ENCODE measurements around the gene DCAF17. TPM values are rescaled to one million over a fixed set of nuclear protein-coding genes. Genes with fewer than 3 reads are reported as not detected.

DCAF17 gene
- polyA plus RNA-seq, 1 donor from 2014 or later, result 20.3 TPM

- Histone ChIP-seq H4K20me1 (ENCODE audit: insufficient read depth) (no peaks in the 10 kb centered on the region), H3K36me3 (ENCODE audit: insufficient read depth, low read length) (no peaks in the 10 kb centered on the region), H3K4me3 (ENCODE audit: low read length) (peak overlapping the region; percentile 43), H3K79me2 (replicated peaks; ENCODE audit: insufficient read depth, low read length) (no peaks in the 10 kb centered on the region), H3K9me3 (ENCODE audit: low read length) (no peaks in the 10 kb centered on the region), H3K9ac (ENCODE audit: low read length) (peak overlapping the region; percentile 48), H3K4me2 (ENCODE audit: low read length) (no peak overlapping the region), H3K27me3 (ENCODE audit: insufficient read depth, low read depth, low read length) (no peaks in the 10 kb centered on the region), H3K27ac (ENCODE audit: low read length) (peak overlapping the region; percentile 79), H3F3A (ENCODE audit: insufficient read depth, low read length, poor library complexity, severe bottlenecking) (no peaks in the 10 kb centered on the region), H3K9me2 (ENCODE audit: insufficient read depth, low read length) (no peaks in the 10 kb centered on the region), H2AFZ (ENCODE audit: low read depth, low read length) (no peak overlapping the region)
- TF ChIP-seq MXI1 (conservative IDR thresholded peaks at IDR 0.05; ENCODE audit: poor library complexity, severe bottlenecking), result no peak
- TF ChIP-seq TAF1 (IDR thresholded peaks at IDR 0.05; ENCODE audit: low read depth), result no peak
- peak; percentile 98 for TF ChIP-seq SMC3 (conservative IDR thresholded peaks at IDR 0.05; ENCODE audit: poor library complexity)
- peak; percentile 65 for TF ChIP-seq EP300 (conservative IDR thresholded peaks at IDR 0.05; ENCODE audit: poor library complexity, severe bottlenecking)
- no peak for TF ChIP-seq EZH2 (IDR thresholded peaks at IDR 0.05; ENCODE audit: borderline replicate concordance, insufficient read depth, low read length, poor library complexity, severe bottlenecking)
- peak; percentile 42 for TF ChIP-seq REST (IDR thresholded peaks at IDR 0.05; ENCODE audit: borderline replicate concordance)
- peak; percentile 62 for TF ChIP-seq POLR2AphosphoS5 (IDR thresholded peaks at IDR 0.05)
- TF ChIP-seq RAD21 (conservative IDR thresholded peaks at IDR 0.05), result peak; percentile 97
- peak; percentile 93 for TF ChIP-seq CTCF (IDR thresholded peaks at IDR 0.05; ENCODE audit: poor library complexity, severe bottlenecking)
These were observed 17.8 kb upstream of the DCAF17 start for GRCh38 chr2:171416009-171416926.

GRCh38 chr2:171419333-171419732, 14.7 kb upstream of the DCAF17 start:
- Histone ChIP-seq H3K27me3 (ENCODE audit: insufficient read depth, low read depth, low read length) (no peaks in the 10 kb centered on the region), H4K20me1 (ENCODE audit: insufficient read depth) (no peaks in the 10 kb centered on the region), H3K4me3 (ENCODE audit: low read length) (no peak overlapping the region), H3K79me2 (replicated peaks; ENCODE audit: insufficient read depth, low read length) (no peaks in the 10 kb centered on the region), H3K4me2 (ENCODE audit: low read length) (no peak overlapping the region), H3K27ac (ENCODE audit: low read length) (no peak overlapping the region), H3K36me3 (ENCODE audit: insufficient read depth, low read length) (no peaks in the 10 kb centered on the region), H3K9ac (ENCODE audit: low read length) (no peak overlapping the region), H3K9me3 (ENCODE audit: low read length) (no peaks in the 10 kb centered on the region), H3F3A (ENCODE audit: insufficient read depth, low read length, poor library complexity, severe bottlenecking) (no peaks in the 10 kb centered on the region), H2AFZ (ENCODE audit: low read depth, low read length) (no peak overlapping the region), H3K9me2 (ENCODE audit: insufficient read depth, low read length) (no peaks in the 10 kb centered on the region)
- TF ChIP-seq SMC3 (conservative IDR thresholded peaks at IDR 0.05; ENCODE audit: poor library complexity) (no peak), POLR2AphosphoS5 (IDR thresholded peaks at IDR 0.05) (no peak), RAD21 (conservative IDR thresholded peaks at IDR 0.05) (no peak), TAF1 (IDR thresholded peaks at IDR 0.05; ENCODE audit: low read depth) (no peak), CTCF (IDR thresholded peaks at IDR 0.05; ENCODE audit: poor library complexity, severe bottlenecking) (no peak), REST (IDR thresholded peaks at IDR 0.05; ENCODE audit: borderline replicate concordance) (no peak), EP300 (conservative IDR thresholded peaks at IDR 0.05; ENCODE audit: poor library complexity, severe bottlenecking) (no peak), EZH2 (IDR thresholded peaks at IDR 0.05; ENCODE audit: borderline replicate concordance, insufficient read depth, low read length, poor library complexity, severe bottlenecking) (no peak), MXI1 (conservative IDR thresholded peaks at IDR 0.05; ENCODE audit: poor library complexity, severe bottlenecking) (no peak)
